ENCODE measurements around the gene TRIP10.
A peak's percentile ranks its signal among the peaks of the same experiment; 100 is the strongest.
"Not testable (repeated sequence)": the region's sequence is repeated elsewhere in the genome, so short reads cannot be mapped to it uniquely, and the experiment has no call there.

TRIP10 gene

DNA sequence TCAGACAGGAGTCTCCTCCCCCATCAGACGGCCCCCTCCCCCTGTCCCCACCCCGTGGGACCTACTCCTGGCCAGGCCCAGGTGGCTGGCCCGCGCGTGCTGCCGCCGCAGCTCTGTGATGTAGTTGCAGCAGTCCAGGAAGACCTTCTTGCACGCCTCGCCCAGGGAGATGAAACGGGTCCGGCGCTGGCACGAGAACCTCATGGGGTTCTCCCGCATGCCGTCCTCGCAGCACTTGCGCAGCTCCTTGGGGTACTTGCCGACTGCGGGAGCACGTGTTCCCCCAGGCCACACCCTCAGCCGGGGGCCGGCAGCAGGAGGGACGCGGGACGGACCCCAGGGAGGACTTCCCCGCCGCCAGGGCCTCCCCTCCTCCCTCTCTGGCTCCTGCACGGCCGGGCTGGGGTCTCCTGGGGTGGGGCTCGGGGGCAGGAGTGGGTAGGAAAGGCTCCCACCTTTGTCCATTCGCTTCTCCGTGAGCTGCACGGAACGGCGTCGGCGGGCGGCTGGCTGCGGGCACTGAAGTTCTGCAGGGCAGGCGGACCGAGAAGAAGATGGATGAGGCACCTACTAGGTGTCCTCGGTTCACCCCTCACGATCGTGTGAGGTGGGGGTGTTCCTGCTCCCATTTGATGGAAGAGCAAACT lies 32.3 kb upstream of the TRIP10 start:
- Mint-ChIP-seq H3K27me3 (ENCODE audit: low read depth) (peaks cover 41% of the 10 kb centered on the region), H3K36me3 (ENCODE audit: low read depth) (peaks cover 1% of the 10 kb centered on the region), H3K4me1 (ENCODE audit: low read depth) (peaks cover 7% of the 10 kb centered on the region), H3K4me3 (no peak overlapping the region), H3K27ac (no peak overlapping the region), H3K9me3 (no peaks in the 10 kb centered on the region)

DNA sequence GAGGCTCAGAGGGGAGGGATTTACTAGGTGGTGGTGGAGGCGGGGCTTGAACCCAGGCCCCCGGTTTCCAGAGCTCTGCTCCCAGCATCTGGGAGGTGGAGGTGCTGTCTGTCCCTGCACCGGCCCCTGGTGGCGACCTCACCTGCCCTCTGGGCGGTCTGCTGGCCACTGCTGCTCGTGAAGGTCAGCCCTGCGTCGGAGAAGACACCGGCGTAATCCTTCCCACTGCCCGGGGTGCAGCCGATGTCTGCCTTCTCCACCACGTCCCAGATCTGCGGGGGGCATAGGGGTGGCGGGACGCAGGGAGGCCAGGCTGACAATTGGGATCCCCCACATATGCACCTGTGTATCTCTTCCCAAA lies 31.8 kb upstream of the TRIP10 start:
- peaks cover 46% of the 10 kb centered on the region for H3K27me3 Mint-ChIP-seq (ENCODE audit: low read depth)
- peaks cover 1% of the 10 kb centered on the region for H3K36me3 Mint-ChIP-seq (ENCODE audit: low read depth)
- H3K9me3 Mint-ChIP-seq = no peaks in the 10 kb centered on the region
- no peak overlapping the region for H3K27ac Mint-ChIP-seq
- H3K4me1 Mint-ChIP-seq (ENCODE audit: low read depth) = peaks cover 7% of the 10 kb centered on the region
- no peak overlapping the region for H3K4me3 Mint-ChIP-seq

DNA sequence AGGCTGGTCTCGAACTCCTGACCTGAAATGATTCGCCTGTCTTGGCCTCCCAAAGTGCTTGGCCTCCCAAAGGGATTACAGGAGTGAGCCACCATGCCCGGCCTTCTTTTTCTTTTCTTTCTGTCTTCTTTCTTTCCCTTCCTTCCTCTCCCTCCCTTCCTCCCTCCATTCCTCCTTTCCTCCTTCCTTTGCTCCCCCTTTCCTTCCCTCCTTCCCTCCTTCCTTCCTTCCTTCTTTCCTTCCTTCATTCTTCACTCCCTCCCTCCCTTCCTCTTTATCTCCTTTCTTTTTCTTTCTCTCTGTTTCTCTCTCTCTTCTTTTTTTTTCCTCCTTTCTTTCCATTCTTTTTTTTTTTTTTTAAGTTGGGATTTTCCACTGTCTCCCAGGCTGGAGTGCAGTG lies 31.1 kb upstream of the TRIP10 start:
- H3K4me3 Mint-ChIP-seq = no peak overlapping the region
- no peak overlapping the region for H3K27ac Mint-ChIP-seq
- peaks cover 7% of the 10 kb centered on the region for H3K4me1 Mint-ChIP-seq (ENCODE audit: low read depth)
- no peaks in the 10 kb centered on the region for H3K9me3 Mint-ChIP-seq
- peaks cover 1% of the 10 kb centered on the region for H3K36me3 Mint-ChIP-seq (ENCODE audit: low read depth)
- peaks cover 47% of the 10 kb centered on the region for H3K27me3 Mint-ChIP-seq (ENCODE audit: low read depth)

DNA sequence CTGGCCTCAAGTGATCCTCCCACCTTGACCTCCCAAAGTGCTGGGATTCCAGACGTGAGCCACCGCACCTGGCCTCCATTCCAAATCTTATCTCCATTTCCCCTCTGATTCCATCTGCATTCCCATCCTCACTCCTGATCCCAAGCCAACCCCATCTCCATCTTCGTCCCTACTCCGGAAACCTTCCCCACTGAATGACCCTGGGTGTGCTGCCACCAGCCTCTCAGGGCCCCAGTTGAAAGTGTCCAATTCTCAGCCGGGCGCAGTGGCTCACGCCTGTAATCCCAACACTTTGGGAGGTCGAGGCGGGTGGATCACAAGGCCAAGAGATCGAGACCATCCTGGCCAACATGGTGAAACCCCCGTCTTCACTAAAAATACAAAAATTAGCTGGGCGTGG lies 30.6 kb upstream of the TRIP10 start:
- peaks cover 47% of the 10 kb centered on the region for H3K27me3 Mint-ChIP-seq (ENCODE audit: low read depth)

DNA sequence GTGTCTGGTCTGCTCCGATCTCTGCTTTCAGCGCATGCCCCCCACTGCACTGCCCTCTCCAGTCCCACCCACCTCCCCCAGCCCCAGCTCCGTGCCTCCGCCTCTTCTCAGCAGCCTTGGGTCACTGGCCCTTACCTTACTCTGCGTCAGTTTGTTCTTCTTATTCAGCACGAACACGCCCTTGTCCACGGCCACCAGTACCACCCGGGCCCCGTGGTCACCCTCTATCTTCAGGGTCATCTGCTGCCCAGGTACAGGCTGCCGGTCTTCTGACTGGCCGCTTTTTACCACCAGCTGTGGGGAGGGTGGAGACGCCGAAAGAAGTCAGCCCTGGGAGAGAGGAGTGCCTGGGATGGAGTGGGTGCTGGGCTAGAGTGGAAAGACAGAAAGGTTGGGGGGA lies 29.9 kb upstream of the TRIP10 start:
- no peak overlapping the region for H3K4me3 Mint-ChIP-seq

More for the DNA sequence above, 30.6 kb upstream of the TRIP10 start:
- H3K36me3 Mint-ChIP-seq (ENCODE audit: low read depth); H3K4me1 Mint-ChIP-seq (ENCODE audit: low read depth); H3K4me3 Mint-ChIP-seq; H3K9me3 Mint-ChIP-seq; H3K27ac Mint-ChIP-seq: not testable (repeated sequence)

DNA sequence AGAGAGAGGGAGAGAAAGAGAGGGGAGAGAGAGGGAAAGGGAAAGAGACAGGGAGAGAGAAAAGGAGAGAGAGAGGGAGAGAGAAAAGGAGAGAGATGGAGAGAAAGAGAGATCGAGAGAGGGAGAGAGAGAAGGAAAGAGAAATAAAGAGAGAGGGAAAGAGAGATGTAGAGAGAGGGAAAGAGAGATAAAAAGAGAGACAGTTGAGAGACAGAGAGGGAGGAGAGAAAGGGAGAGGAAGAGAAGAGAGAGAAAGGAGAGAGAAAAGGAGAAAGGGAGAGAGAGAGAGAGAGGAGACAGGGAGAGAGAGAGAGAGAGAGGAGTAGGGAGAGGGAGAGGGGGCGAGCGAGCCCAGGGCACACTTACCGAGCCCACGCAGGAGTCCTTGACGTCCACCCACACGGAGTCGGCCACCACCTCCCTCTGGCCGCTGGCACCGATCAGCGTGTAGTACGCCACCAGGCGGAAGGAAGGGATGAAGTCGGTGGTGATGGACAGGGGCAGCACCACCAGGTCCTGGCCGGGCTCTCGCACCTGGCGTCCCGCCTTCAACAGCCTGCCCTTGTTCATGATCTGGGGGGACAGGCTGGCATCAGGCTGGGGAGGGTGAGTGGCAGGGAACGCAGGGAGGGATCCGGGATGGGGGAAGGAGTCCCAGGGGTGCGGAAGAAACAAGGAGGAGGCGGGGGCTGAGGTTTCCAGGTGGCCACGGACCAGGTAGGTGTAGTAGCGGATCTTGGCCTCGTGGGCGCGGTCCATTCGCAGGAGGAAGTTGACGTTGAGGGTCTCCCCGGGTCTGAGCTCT lies 29.0 kb upstream of the TRIP10 start:
- Mint-ChIP-seq H3K4me3 (peak overlapping the region; percentile 60), H3K27me3 (ENCODE audit: low read depth) (peaks cover 47% of the 10 kb centered on the region), H3K9me3 (no peaks in the 10 kb centered on the region), H3K4me1 (ENCODE audit: low read depth) (peaks cover 7% of the 10 kb centered on the region), H3K36me3 (ENCODE audit: low read depth) (peaks cover 1% of the 10 kb centered on the region), H3K27ac (no peak overlapping the region)

More for the DNA sequence above, 29.9 kb upstream of the TRIP10 start:
- H3K36me3 Mint-ChIP-seq (ENCODE audit: low read depth) = peaks cover 1% of the 10 kb centered on the region
- H3K27ac Mint-ChIP-seq = peak overlapping the region; percentile 41
- H3K27me3 Mint-ChIP-seq (ENCODE audit: low read depth) = peaks cover 47% of the 10 kb centered on the region
- H3K4me1 Mint-ChIP-seq (ENCODE audit: low read depth) = peaks cover 7% of the 10 kb centered on the region
- H3K9me3 Mint-ChIP-seq = no peaks in the 10 kb centered on the region

DNA sequence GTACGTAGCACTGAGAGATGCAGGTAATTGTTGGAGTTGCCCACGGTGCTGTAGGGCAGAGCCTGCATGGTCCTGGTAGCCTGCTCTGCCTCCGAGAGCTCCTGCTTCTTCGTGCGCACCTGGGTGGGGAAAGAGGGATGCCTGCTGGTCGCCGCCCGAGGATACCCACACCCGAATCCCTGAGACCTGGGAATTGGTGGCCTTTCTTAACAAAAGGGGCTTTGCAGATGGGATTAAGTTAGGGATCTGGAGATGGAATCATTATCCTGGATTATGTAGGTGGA lies 28.5 kb upstream of the TRIP10 start:
- H3K9me3 Mint-ChIP-seq = no peaks in the 10 kb centered on the region
- peaks cover 47% of the 10 kb centered on the region for H3K27me3 Mint-ChIP-seq (ENCODE audit: low read depth)
- H3K4me3 Mint-ChIP-seq = no peak overlapping the region

DNA sequence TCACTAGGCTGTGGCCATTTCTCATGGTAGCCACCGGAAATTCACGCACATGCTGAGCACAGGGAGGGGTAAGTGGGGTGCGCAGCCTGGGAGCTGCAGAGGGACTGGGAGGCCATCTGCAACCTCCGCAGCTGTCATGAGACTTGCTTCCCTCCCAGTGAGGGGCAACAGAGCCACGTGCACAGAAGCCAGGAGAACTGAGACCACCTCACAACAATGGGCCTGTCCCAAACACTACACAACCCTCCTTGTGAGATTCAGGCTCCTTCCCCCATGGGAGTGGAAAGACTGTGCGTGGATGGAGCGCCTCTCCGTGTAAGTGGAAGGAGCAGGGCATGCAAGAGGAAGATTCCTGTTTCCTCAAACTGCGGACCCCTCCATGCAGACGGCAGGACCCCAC lies 27.9 kb upstream of the TRIP10 start:
- H3K36me3 Mint-ChIP-seq (ENCODE audit: low read depth) = peaks cover 1% of the 10 kb centered on the region
- H3K27me3 Mint-ChIP-seq (ENCODE audit: low read depth) = peaks cover 47% of the 10 kb centered on the region
- H3K4me1 Mint-ChIP-seq (ENCODE audit: low read depth) = peaks cover 8% of the 10 kb centered on the region
- H3K27ac Mint-ChIP-seq = no peak overlapping the region
- no peak overlapping the region for H3K4me3 Mint-ChIP-seq
- H3K9me3 Mint-ChIP-seq = no peaks in the 10 kb centered on the region

More for the DNA sequence above, 28.5 kb upstream of the TRIP10 start:
- peaks cover 7% of the 10 kb centered on the region for H3K4me1 Mint-ChIP-seq (ENCODE audit: low read depth)
- peaks cover 1% of the 10 kb centered on the region for H3K36me3 Mint-ChIP-seq (ENCODE audit: low read depth)
- no peak overlapping the region for H3K27ac Mint-ChIP-seq

DNA sequence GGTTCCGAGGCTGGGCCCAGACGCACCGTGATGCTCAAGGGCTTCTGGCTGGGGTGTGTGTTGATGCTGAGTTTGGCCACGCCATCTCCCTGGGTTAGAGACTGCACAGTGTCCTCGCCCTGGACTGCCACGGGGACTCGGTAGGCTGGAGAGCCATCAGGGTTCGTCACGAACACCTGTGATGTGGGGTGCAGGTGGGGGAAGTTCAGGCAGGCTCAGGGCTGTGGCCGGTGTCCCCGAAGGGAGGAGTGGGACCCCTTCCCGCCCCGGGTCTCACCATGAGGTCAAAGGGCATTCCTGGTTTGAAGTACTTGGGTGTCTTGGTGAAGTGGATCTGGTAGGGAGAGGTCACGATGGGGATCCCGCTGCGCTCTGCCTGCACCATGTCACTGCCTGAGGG lies 27.2 kb upstream of the TRIP10 start:
- Mint-ChIP-seq H3K36me3 (ENCODE audit: low read depth) (peaks cover 1% of the 10 kb centered on the region), H3K4me3 (no peak overlapping the region), H3K4me1 (ENCODE audit: low read depth) (peaks cover 10% of the 10 kb centered on the region), H3K27me3 (ENCODE audit: low read depth) (peaks cover 47% of the 10 kb centered on the region), H3K9me3 (peaks cover under 1% of the 10 kb centered on the region), H3K27ac (no peak overlapping the region)

DNA sequence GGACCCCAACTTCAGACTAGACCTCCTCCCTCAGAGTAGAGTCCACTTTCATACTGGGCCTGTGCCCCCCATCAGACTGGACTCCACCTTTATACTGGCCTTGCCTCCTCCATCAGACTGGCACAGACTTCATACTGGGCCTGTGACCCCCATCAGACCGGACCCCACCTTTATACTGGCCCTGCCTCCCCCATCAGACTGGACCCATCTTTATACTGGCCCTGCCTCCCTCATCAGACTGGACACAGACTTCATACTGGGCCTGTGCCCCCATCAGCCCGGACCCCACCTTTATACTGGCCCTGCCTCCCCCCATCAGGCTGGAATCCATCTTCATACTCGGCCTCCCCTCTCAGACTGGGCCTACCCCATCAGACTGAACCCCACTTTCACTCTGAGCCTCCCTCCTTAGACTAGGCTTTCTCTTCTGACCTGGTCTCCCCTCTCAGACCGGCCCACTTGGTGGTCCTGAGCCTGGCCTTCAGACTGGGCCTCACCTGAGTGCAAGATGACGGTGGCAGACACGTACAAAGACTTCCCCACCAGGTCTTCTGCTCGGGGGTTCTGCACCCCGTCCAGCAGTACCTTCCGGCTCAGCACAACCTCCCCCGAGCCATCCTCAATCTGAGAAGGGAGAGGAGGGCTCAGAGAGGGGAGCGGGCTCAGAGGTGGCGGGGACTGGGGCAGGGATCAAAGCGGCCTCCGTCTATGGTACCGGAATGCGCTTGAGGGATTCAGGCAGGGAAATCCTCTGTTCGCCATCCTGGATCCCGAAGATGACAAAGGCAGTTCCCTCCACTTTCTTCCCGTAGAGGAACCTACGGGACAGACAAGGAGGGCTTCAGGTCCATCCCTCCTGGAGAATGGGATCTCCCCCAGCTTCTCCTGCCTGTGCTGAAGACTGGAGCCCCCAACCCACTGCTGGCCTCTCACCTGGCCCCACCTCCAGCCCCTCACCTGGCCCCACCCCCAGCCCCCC lies 26.5 kb upstream of the TRIP10 start:
- Mint-ChIP-seq H3K36me3 (ENCODE audit: low read depth) (peaks cover 1% of the 10 kb centered on the region), H3K4me1 (ENCODE audit: low read depth) (peaks cover 14% of the 10 kb centered on the region), H3K27ac (no peak overlapping the region), H3K27me3 (ENCODE audit: low read depth) (peaks cover 45% of the 10 kb centered on the region), H3K4me3 (no peak overlapping the region), H3K9me3 (peaks cover 4% of the 10 kb centered on the region)

DNA sequence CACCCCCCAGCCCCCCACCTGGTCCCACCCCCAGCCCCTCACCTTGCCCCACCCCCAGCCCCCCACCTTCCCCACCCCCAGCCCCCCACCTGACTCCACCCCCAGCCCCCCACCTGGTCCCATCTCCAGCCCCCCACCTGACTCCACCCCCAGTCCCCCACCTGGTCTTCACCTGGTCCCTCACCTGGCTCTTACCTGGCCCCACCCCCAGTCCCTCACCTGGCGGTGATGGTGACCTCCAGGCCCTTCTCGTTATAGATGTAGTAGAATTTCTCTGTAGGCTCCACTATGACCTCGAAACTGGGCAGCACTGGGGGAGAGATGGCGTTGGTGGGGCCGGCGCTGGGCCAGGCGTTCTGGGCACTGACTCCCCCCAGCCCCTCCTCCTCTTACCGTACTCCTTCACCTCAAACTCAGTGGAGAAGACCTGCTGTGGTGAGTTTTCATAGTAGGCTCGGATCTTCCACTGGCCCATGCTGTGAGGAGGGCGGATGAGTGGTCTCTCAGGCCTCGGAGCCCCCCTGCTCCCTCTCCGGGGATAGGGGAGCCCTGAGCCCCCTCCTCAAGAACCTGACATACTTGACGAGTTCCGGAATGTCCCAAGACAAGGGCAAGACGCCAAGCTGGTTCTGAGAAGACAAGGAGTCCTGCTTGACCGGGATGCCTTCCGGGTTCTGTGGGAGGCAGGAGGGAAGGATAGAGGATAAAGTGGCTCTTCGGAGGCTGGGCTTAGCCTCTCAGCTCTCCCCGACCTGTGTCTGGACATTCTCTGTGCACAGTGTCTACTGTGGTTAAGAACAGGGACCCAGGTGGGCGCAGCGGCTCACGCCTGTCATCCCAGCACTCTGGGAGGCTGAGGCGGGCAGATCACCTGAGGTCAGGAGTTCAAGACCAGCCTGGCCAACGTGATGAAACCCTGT lies 25.4 kb upstream of the TRIP10 start:
- Mint-ChIP-seq H3K9me3 (peaks cover 4% of the 10 kb centered on the region), H3K27me3 (ENCODE audit: low read depth) (peaks cover 34% of the 10 kb centered on the region), H3K4me3 (no peak overlapping the region), H3K36me3 (ENCODE audit: low read depth) (peaks cover 1% of the 10 kb centered on the region), H3K27ac (no peak overlapping the region), H3K4me1 (ENCODE audit: low read depth) (peaks cover 12% of the 10 kb centered on the region)

DNA sequence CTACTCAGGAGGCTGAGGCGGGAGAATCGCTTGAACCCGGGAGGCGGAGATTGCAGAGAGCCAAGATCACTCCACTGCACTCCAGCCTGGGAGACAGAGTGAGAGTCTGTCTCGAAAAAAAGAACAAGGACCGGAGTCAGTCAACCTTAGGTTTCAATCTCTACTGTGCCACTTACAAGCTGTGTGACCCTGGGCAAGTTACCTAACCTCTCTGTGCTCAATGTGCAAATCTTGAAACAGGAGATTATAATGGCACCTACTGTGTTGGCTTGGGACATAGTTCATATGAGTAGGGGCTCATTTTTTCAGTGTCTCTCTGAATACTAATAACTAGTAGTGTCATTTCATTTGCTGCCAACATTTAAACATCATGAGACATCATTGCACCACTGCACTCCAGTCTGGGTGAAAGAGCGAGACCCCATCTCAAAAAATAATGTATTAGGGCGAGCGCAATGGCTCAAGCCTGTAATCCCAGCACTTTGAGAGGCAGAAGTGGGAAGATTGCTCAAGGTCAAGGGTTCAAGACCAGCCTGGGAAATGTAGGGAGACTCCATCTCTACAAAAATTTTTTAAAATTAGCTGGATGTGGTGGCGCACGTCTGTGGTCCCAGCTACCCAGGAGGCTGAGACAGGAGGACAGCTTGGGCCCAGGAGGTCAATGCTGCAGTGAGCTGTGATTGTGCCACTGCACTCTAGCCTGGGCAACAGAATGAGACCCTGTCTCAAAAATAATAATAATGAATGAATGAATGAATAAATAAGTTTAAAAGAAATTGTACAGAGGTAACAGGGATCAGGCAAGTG lies 24.5 kb upstream of the TRIP10 start:
- H3K9me3 Mint-ChIP-seq = peaks cover 4% of the 10 kb centered on the region
- no peak overlapping the region for H3K4me3 Mint-ChIP-seq

DNA sequence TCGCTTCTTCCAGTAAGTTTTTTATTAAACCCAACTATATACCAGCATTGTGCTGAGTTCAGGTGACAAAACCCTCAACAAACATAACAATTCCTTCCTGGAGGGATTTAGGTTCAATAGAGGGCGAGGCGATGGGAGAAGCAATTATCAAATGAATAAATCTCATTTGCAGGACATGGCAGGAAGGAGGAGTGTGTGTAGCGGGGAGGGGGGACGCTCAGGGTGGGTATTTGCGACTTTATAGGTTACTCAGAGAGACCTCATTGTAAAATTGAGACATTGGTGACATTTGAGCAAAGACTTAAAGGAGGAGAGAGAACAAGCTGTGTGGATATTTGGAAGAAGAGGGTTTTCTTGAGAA lies 22.9 kb upstream of the TRIP10 start:
- peaks cover 24% of the 10 kb centered on the region for H3K4me1 Mint-ChIP-seq (ENCODE audit: low read depth)
- H3K36me3 Mint-ChIP-seq (ENCODE audit: low read depth) = no peaks in the 10 kb centered on the region
- peaks cover 14% of the 10 kb centered on the region for H3K27me3 Mint-ChIP-seq (ENCODE audit: low read depth)
- peaks cover 4% of the 10 kb centered on the region for H3K9me3 Mint-ChIP-seq
- H3K4me3 Mint-ChIP-seq = no peak overlapping the region
- peak overlapping the region; percentile 22 for H3K27ac Mint-ChIP-seq

More for the DNA sequence above, 24.5 kb upstream of the TRIP10 start:
- peaks cover 18% of the 10 kb centered on the region for H3K4me1 Mint-ChIP-seq (ENCODE audit: low read depth)
- H3K27me3 Mint-ChIP-seq (ENCODE audit: low read depth) = peaks cover 30% of the 10 kb centered on the region
- no peak overlapping the region for H3K27ac Mint-ChIP-seq
- H3K36me3 Mint-ChIP-seq (ENCODE audit: low read depth) = peaks cover 1% of the 10 kb centered on the region

Measured in T-helper 1 cell treated with Interleukin-12 subunit alpha and Interleukin-12 subunit beta and Interleukin-4 antibody, amounts not matched to agents 30 μg/mL and 1 μg/mL, for 36 hours (primary cell).